ENCODE data around the gene ACAA1.

DNA sequence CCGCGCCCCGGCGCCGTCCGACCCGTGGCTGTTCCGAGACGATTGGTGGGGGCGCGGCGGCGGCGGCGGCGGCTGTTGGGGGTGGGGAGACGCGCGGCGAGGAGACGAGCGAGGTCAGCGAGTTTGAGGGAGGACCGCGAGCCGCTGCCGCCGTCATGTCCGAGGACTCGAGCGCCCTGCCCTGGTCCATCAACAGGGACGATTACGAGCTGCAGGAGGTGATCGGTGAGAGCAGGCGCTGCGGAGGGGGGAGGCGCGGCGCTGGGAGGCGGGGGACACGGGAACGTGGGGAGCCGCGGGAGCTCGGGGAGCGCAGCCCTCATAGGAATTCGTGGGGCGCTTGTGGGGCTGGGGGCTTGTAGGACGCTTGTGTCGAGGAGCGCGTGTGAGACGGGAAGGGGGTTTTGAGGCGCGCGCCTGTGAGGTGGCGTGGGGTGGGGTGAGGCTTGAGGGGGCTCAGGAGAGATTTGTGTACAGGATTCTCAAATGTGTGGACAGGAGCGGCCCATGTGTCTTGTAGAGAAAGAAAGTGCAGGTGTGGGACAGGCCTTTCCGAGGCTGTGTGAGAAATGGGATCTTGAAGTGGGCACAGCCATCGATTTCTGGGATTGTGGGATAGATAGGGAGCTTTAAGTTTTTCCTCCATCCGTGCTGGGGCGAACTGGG lies 28.9 kb upstream of the ACAA1 start:
- no peak for TF ChIP-seq HEY1 (CRISPR knock-in tag; IDR thresholded peaks at IDR 0.05; ENCODE audit: borderline replicate concordance)
- TF ChIP-seq, protein P1, sequence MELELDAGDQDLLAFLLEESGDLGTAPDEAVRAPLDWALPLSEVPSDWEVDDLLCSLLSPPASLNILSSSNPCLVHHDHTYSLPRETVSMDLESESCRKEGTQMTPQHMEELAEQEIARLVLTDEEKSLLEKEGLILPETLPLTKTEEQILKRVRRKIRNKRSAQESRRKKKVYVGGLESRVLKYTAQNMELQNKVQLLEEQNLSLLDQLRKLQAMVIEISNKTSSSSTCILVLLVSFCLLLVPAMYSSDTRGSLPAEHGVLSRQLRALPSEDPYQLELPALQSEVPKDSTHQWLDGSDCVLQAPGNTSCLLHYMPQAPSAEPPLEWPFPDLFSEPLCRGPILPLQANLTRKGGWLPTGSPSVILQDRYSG (tag; conservative IDR thresholded peaks at IDR 0.05; ENCODE audit: low read depth) = no peak

Data from K562 (cell line).